IMR-90 (cell line): Measurements from ENCODE around the gene NRARP. TPM values are rescaled to one million over a fixed set of nuclear protein-coding genes. Genes with fewer than 3 reads are reported as not detected.

Experiments
- ATAC-seq: fragments of 200-7000 bp; cut with Tn5 transposase; 2 replicates; pipeline ENCODE4 v1.9.1; 2020; ENCODE audit warnings: low read depth, mild to moderate bottlenecking, moderate library complexity
- BruUV-seq: library from RNA; stranded (reverse); fragments of 400-500 nt; replicated peaks from 2 replicates; lab custom pipeline; 2021; lab: Mats Ljungman, UMichigan
- CTCF ChIA-PET: fragments of 300-600 bp; formaldehyde crosslinking; extraction: SDS; loops from one replicate; lab custom pipeline; 2021; ENCODE audit warnings: antibody characterized with exemption; lab: Yijun Ruan, JAX
- POLR2A ChIA-PET: fragments of 300-600 bp; sonication (Branson Sonifier 250); formaldehyde crosslinking; loops from one replicate; lab custom pipeline; 2022; ENCODE audit warnings: antibody characterized with exemption; ENCODE audit not compliant: unreplicated experiment; lab: Charles Lee
- DNase-seq: peaks from one replicate; pipeline ENCODE4 v3.0.0; 2013
- H2AFZ ChIP-seq: replicated peaks from 2 replicates; pipeline ENCODE3; 2013; ENCODE audit warnings: low read length, mild to moderate bottlenecking; ENCODE audit not compliant: poor library complexity
- H2AK5ac ChIP-seq: 2 replicates; pipeline ENCODE4 v1.6.1; 2013; ENCODE audit warnings: low read depth, low read length, inconsistent platforms
- H2AK9ac ChIP-seq: replicated peaks from 2 replicates; pipeline ENCODE3; 2013; ENCODE audit warnings: mild to moderate bottlenecking, low read depth, low read length, moderate library complexity; ENCODE audit not compliant: poor library complexity
- H2BK120ac ChIP-seq: 2 replicates; pipeline ENCODE4 v1.6.1; 2013; ENCODE audit warnings: low read depth, low read length, inconsistent platforms
- H2BK15ac ChIP-seq: 3 replicates; pipeline ENCODE4 v1.6.1; 2013; ENCODE audit warnings: low read depth, low read length, inconsistent platforms
- H2BK20ac ChIP-seq: 2 replicates; pipeline ENCODE4 v1.6.1; 2013; ENCODE audit warnings: low read depth, mild to moderate bottlenecking, inconsistent platforms, low read length, moderate library complexity
- H2BK5ac ChIP-seq: 2 replicates; pipeline ENCODE4 v1.6.1; 2013; ENCODE audit warnings: mild to moderate bottlenecking, low read depth, low read length, inconsistent platforms; ENCODE audit not compliant: poor library complexity, severe bottlenecking
- H3K14ac ChIP-seq: replicated peaks from 2 replicates; pipeline ENCODE4 v1.6.1; 2013; ENCODE audit warnings: low read depth, low read length, inconsistent platforms
- H3K18ac ChIP-seq: 2 replicates; pipeline ENCODE4 v1.6.1; 2013; ENCODE audit warnings: low read depth, low read length, control low read depth
- H3K23ac ChIP-seq: 2 replicates; pipeline ENCODE4 v1.6.1; 2013; ENCODE audit warnings: low read depth, low read length, inconsistent platforms
- H3K27ac ChIP-seq: 2 replicates; pipeline ENCODE4 v1.5.1; 2013; ENCODE audit warnings: mild to moderate bottlenecking, control low read depth, low read length; ENCODE audit not compliant: insufficient read depth
- H3K27me3 ChIP-seq: 2 replicates; pipeline ENCODE4 v1.6.1; 2013; ENCODE audit warnings: low read length; ENCODE audit not compliant: control insufficient read depth, insufficient read depth
- H3K36me3 ChIP-seq: 2 replicates; pipeline ENCODE4 v1.6.1; 2013; ENCODE audit warnings: low read length, mixed read lengths; ENCODE audit not compliant: control insufficient read depth, insufficient read depth
- H3K4ac ChIP-seq: 2 replicates; pipeline ENCODE4 v1.6.1; 2013; ENCODE audit warnings: low read depth, low read length, inconsistent platforms
- H3K4me1 ChIP-seq: 2 replicates; pipeline ENCODE4 v1.6.1; 2013; ENCODE audit warnings: low read length, mixed read lengths; ENCODE audit not compliant: control insufficient read depth, insufficient read depth
- H3K4me2 ChIP-seq: 2 replicates; pipeline ENCODE4 v1.6.1; 2013; ENCODE audit warnings: low read depth, mild to moderate bottlenecking, control low read depth, low read length, moderate library complexity
- H3K4me3 ChIP-seq: 2 replicates; pipeline ENCODE4 v1.5.1; 2013; ENCODE audit warnings: low read depth, mild to moderate bottlenecking, control low read depth, low read length, moderate library complexity; ENCODE audit not compliant: insufficient read depth
- H3K56ac ChIP-seq: 2 replicates; pipeline ENCODE4 v1.6.1; 2013; ENCODE audit warnings: low read length, inconsistent platforms; ENCODE audit not compliant: insufficient read depth; ENCODE audit errors: extremely low read depth
- H3K79me1 ChIP-seq, 2 experiments: 2 replicates each; pipeline ENCODE4 v1.6.1; 2013; ENCODE audit warnings: low read length in 2 of 2, inconsistent platforms in 1 of 2, low read depth in 1 of 2
- H3K9ac ChIP-seq: 2 replicates; pipeline ENCODE4 v1.6.1; 2013; ENCODE audit warnings: low read depth, low read length, control low read depth
- H3K9me1 ChIP-seq: 2 replicates; pipeline ENCODE4 v1.6.1; 2013; ENCODE audit warnings: low read length, inconsistent platforms; ENCODE audit not compliant: insufficient read depth
- H3K9me3 ChIP-seq: 2 replicates; pipeline ENCODE4 v1.6.1; 2013; ENCODE audit warnings: low read length; ENCODE audit not compliant: control insufficient read depth, insufficient read depth
- H4K20me1 ChIP-seq: 2 replicates; pipeline ENCODE4 v1.6.1; 2013; ENCODE audit warnings: low read length, inconsistent platforms; ENCODE audit not compliant: insufficient read depth
- H4K5ac ChIP-seq: 2 replicates; pipeline ENCODE4 v1.6.1; 2013; ENCODE audit warnings: mild to moderate bottlenecking, low read depth, low read length, control low read depth
- H4K8ac ChIP-seq, 2 experiments: 2 replicates each; pipeline ENCODE4 v1.6.1; 2013; ENCODE audit warnings: low read depth in 2 of 2, low read length in 2 of 2, control low read depth in 1 of 2, inconsistent platforms in 1 of 2
- H4K91ac ChIP-seq: 2 replicates; pipeline ENCODE4 v1.6.1; 2013; ENCODE audit warnings: low read depth, low read length, inconsistent platforms; ENCODE audit not compliant: insufficient read depth
- CHD1 ChIP-seq: IDR thresholded peaks from 2 replicates; pipeline ENCODE4 v1.6.1; 2012; ENCODE audit warnings: low read depth, low read length, improper control_type of control experiment
- MAZ ChIP-seq: IDR thresholded peaks from 2 replicates; pipeline ENCODE4 v1.6.1; 2012; ENCODE audit warnings: low read depth, mild to moderate bottlenecking, low read length, improper control_type of control experiment, moderate library complexity, borderline replicate concordance
- WGBS, 2 experiments: methylation state at CpG; one replicate each; pipeline versions ENCODE4 v1.1.5 to v1.1.7; 2013; ENCODE audit warnings: missing lambda C conversion rate in 2 of 2; ENCODE audit not compliant: insufficient read length in 1 of 2; ENCODE audit errors: extremely low coverage in 2 of 2; 5-methylcytosine and 5-hydroxymethylcytosine counted together
- dilution Hi-C: fragments of 300-500 bp; cut with HindIII; formaldehyde crosslinking; loops from one replicate; pipeline ENCODE4 v1.14.3; 2018; ENCODE audit warnings: low sequenced_read_pairs; ENCODE audit not compliant: unreplicated experiment
- in situ Hi-C: fragments of 300-500 bp; cut with MboI; formaldehyde crosslinking; loops from 3 replicates; pipeline ENCODE4 v1.14.3; 2019; ENCODE audit warnings: low sequenced_read_pairs, inconsistent platforms, mixed read lengths
- intact Hi-C: fragments of 100-400 bp; cut with micrococcal nuclease; formaldehyde crosslinking; loops from 2 replicates; pipeline ENCODE4 v1.10.0; 2022
- polyA plus RNA-seq, 3 experiments: library from polyadenylated mRNA; depleted of rRNA; stranded (reverse); fragments of >200 nt; gene quantifications; 2 replicates each; pipeline ENCODE4 v1.2.3, GENCODE V29; 2012; ENCODE audit warnings: low replicate concordance in 1 of 3
- total RNA-seq: library from RNA; depleted of rRNA; stranded (reverse); fragments of >200 nt; gene quantifications from 2 replicates; pipeline ENCODE4 v1.2.3, GENCODE V29; 2012

Gene NRARP
- total and polyA plus RNA-seq, 2 of the 4 experiments (the other 2 are of a cell fraction) = 0.15 TPM; not detected in 1

GRCh38 chr9:137316012-137316981 lies 14.2 kb upstream of the NRARP start:
- no peaks in the 10 kb centered on the region for H3K36me3 ChIP-seq
- BruUV-seq = no TSS peak
- no peak overlapping the region for H3K56ac ChIP-seq
- no peak overlapping the region for H2AK5ac ChIP-seq
- no peak overlapping the region for H3K18ac ChIP-seq
- ChIA-PET POLR2A (no interaction called here), CTCF (no interaction called here)
- H4K8ac ChIP-seq = no peak overlapping the region
- no peak overlapping the region for H3K23ac ChIP-seq
- TF ChIP-seq CHD1 (no peak), MAZ (peak; percentile 65; the same call in 1 of the 2 replicates)
- no peak overlapping the region for H2BK120ac ChIP-seq
- H4K5ac ChIP-seq = no peak overlapping the region
- H3K9ac ChIP-seq = no peak overlapping the region
- H3K4me1 ChIP-seq = 0 out of 2 replicates have a peak, but pooled peaks cover 2% of the 10 kb centered on the region
- no peaks in the 10 kb centered on the region for H3K9me1 ChIP-seq
- no peak overlapping the region for H3K4me3 ChIP-seq
- intact Hi-C loops (no loop called here), in situ Hi-C loops (no loop called here), dilution Hi-C loops (no loop called here)
- H3K14ac ChIP-seq = no peak overlapping the region
- H2BK15ac ChIP-seq = no peak overlapping the region
- H3K4me2 ChIP-seq = no peak overlapping the region
- H2BK5ac ChIP-seq = peak overlapping the region; percentile 45
- no CpG with 5 or more reads among the region's 83 CpGs for WGBS, 2 experiments
- H2AK9ac ChIP-seq = peak overlapping the region; percentile 37
- H3K79me1 ChIP-seq = no peaks in the 10 kb centered on the region
- peak overlapping the region; percentile 22; the same call in 1 of the 2 replicates for H3K4ac ChIP-seq
- no peak overlapping the region for H2BK20ac ChIP-seq
- H3K9me3 ChIP-seq = no peaks in the 10 kb centered on the region
- H4K20me1 ChIP-seq = no peaks in the 10 kb centered on the region
- DNase-seq (no peak), ATAC-seq (peak; percentile 57)
- H3K27me3 ChIP-seq = no peaks in the 10 kb centered on the region
- no peak overlapping the region; the same call in 1 of the 2 replicates for H4K91ac ChIP-seq
- H3K27ac ChIP-seq = no peak overlapping the region; the same call in 1 of the 2 replicates
- H2AFZ ChIP-seq = peak overlapping the region; percentile 82
